GM19043 (cell line): Measurements from ENCODE around the gene RELCH.

Experiments
- ATAC-seq: cut with Tn5 transposase; IDR thresholded peaks from one replicate; pipeline ENCODE4 v1.9.1; 2021; ENCODE audit warnings: low read depth; ENCODE audit not compliant: unreplicated experiment

RELCH gene

DNA sequence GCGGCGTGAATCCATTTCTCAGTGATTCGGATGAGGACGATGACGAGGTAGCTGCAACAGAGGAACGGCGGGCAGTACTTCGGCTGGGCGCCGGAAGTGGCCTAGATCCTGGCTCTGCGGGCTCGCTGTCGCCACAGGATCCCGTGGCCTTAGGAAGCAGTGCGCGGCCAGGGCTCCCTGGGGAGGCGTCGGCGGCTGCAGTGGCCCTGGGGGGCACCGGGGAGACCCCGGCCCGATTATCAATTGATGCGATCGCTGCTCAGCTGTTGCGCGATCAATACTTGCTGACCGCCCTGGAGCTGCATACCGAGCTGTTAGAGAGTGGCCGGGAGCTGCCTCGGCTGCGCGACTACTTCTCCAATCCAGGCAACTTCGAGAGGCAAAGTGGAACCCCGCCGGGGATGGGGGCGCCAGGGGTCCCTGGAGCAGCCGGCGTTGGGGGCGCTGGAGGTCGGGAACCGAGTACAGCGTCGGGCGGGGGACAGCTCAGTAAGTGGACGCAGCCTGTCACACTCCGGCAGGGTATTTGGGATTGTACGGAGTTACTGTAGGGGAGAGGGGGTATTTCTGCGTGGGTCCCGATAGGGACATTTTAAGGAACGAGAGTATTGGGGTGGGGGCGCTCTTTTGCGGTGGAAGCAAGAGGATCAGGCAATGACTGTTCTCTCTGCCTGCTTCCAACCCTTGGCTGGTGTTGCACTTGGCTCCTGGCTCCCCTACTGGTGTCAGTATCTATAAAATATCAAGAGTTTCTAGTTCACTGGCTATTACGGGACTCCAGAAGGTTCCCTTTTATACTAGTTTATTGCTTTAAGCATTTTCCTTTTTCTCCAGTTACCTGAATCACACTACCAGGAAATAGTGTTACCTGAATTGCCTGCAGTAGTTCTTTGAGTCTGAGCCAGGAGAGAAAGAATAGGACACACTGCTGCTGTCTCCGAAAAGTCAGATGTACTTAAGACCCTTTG lies 772 bp downstream of the RELCH start:
- ATAC-seq, result no peak

DNA sequence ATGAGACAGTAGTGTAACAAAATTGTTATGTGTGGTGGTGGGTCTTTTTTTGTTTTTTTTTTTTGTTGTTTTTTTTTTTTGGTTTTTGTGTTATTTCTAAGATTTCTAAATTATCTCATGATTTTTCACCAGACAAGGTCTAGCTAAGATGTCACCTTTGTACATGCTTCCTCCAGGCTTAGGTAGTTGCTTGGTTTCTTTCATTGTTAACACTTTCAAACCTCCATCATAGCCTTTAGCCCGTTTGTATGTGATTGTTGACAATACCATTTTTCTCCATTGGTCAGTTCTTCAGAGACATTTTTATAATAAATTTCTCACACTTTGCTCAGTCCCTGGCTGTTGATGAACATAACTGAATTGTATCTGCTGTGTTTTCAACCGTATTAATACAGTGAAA lies 2.2 kb downstream of the RELCH start:
- no peak for ATAC-seq

DNA sequence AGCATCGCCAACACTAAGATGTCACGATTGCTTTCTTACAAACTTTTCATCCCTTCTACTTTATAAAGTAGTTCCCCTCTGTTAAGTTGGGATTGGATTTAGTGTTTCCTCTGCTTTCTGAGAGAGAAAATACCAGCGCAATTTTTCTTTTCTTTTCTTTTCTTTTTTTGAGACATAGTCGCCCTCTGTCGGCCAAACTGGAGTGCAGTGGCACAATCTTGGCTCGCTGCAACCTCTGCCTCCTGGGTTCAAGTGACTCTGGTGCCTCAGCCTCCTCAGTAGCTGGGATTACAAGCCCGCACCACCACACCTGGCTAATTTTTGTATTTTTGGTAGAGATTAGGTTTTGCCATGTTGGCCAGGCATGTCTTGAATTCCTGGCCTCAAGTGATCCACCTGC lies 9.0 kb downstream of the RELCH start:
- ATAC-seq, result no peak

DNA sequence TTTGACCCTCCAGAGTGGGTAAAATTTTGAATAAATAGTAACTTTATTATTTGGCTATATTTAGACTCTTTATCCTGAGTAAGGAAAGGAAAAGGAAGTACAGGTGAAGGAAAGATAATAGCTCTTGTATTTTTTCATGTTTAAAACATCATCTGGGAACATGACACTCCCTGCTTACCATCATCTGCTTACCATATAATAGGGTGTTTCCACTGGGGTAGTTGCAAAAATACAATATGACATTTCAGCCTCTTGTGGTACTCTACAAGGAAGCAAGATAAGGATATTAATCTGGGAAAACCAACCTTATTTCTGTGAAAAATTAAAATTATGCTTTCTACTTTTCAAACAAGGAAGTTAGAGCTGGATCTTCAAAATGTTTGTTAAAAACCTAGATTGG lies 9.9 kb downstream of the RELCH start:
- ATAC-seq, result no peak

DNA sequence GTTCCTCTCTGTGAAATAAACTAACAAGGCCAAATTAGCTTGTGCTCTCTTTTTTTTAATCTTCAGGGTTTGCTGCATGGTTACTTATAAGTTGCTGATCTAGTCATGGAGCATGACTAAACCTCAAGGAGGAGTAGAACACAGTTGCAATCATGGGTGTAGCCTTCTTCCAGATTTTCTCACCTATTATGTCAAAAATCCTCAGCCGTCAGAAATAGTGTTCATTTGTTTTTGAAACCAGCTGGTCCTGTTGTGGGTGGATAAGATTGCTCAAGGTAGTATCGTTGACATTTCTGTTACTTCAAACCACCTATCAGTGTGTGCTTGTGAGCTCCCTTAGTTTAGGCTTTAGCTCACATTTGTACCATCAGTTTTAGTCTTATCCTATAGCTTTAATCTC lies 11.2 kb downstream of the RELCH start:
- no peak for ATAC-seq

DNA sequence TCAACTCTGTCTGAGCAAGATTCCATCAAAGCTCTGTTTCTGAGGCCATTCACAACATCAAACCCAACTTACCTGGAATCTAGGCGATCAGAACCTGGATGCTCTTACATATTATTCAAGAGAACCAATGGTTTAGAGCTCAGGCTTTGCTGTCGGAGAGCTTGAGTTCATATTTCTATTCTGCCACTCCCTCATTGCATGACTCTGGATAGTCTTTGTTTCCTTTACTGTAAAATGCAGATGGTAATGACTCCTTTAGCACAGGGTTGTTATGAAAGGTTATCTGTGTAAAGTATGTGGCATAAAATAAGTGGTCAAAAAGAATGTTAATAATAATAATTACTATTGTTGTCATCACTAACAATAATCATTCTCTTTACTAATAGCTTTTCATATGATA lies 12.6 kb downstream of the RELCH start:
- no peak for ATAC-seq

DNA sequence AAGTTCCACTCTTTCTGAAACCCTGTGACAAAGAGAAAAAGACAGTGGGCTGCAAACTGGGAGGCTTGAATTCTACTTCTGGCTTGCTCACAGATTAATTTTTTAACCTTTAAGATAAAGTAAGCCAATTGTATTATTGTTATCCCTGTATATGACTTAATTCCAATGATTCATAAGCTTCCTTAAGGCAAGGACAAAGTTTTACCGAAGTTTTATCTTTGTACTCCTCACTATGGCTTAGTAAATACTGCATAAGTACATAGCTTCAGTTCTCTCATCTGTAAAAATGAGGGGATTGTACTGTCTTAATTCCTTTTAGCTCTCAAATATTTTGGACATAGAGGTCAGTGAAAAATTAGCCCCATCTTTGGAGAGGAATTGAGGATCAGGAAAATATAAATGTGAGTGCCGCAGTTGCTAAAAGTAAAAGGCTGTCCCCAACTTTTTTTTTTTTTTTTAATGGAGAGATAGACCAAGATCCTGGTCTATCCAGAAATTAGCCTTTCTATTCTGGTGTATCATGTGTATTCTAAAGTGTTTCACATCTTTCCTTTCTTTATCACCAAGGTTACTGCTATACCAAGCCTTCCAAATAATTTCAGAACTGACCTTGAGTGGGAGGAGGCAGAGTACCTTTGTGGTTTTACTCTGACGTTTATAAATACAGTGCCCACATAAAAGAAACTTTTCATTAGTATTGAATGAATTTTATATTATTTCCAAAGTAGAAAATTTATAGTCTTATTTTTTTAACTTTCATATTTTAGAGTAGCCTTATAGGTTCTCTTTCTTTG lies 13.3 kb downstream of the RELCH start:
- no peak for ATAC-seq

DNA sequence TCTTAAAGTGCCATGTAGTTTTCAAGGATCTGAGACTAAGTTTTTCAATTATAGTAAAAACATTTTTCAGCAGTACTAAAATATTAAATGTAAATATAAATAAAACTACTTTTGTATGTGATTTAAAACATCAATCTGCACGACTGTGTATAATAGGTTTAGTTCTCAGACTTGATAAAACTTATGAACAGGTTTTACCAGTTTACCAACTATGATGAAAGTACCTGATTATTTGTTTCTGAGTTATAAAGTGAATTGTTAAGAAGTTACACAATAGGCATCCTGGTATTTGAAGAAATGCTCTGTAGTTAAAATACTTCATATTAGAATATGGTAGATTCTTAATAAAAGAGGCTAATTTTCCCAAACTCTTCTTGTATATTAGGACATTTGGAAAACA lies 14.8 kb downstream of the RELCH start:
- no peak for ATAC-seq

DNA sequence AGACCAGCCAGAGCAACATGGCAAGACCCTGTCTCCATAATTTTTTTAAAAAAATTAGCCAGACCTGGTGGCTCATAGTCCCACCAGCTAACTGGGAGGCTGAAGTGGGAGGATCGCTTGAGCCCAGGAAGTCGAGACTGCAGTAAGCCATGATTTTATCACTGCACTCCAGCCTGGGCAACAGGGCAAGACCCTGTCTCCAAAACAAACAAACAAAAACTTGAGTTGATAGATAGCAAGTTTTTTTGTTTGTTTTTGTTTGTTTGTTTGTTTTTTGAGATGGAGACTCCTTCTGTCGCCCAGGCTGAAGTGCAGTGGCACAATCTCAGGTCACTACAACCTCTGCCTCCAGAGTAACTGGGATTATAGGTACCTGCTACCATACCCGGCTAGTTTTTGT lies 18.8 kb downstream of the RELCH start:
- no peak for ATAC-seq

DNA sequence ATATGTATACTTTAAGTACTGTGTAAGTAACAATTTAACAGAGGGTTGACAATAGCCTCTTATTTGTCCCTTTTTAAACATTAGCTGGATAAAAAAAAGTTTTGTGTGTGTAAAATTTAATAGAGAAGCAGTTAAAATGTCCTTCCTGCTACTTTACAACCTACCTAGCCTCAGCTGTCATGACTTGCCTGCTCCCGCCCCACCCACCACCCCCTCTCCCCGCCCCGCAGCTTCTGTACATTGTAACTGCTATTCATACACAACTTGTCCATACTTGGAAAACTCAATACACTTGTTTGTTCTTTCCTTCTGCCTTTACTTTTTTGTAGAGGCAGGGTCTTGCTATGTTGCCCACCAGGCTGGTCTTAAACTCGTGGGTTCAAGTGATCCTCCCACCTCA lies 19.5 kb downstream of the RELCH start:
- ATAC-seq, result no peak

DNA sequence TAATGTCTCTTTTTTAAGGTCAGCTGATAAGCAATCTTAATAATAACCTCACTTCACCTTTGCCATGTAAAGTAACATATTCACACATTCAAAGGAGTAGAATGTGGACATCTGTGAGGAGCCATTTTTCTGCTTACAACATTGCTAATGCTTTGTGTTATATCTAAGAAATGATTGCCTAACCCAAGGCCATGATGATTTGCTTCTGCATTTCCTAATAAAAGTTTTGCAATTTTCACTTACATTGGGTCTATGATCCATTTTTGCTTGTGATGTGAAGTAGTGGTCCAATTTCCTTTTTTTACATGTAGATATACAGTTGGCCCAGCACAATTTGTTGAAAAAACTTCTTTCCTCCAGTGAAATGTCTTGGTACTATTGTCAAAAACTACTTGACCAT lies 22.0 kb downstream of the RELCH start:
- no peak for ATAC-seq

DNA sequence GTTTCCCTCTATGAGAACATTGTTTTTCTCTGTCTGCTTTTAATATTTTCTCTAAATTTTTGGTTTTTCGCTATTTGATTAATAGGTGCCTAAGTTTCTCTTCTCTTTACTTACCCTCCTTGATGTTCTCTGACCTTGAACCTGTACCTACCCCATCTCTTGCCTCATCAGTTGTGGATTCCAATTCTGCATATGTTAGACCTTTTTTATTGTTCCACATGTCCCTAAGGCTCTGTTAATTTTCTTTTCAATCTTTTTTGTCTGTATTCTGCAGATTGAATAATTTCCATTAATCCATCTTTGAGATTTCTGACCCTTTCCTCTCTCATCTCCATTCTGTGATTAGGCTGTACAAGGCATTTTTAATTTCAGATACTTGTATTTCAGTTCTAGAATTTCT lies 23.1 kb downstream of the RELCH start:
- no peak for ATAC-seq

DNA sequence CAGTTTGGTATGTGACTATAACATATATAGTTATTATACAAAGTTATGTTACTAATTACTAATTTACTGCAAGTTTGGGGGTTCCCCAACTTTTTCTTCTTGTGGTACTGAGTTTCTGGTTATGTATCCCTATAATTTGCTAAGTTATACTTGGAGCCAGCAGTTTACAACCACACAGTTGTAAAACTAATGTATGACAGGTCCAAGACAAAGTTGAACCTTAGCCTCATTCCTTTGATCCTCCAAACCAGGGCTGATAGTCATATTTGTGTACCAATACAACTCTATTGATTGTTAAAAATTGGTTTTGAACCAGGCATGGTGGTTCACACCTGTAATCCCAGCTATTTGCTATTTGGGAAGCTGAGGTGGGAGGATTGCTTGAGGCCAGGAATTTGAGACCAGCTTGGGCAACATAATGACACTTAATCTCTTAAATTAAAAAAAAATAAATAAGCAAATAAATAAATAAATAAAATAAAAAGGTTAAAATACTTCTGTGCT lies 24.3 kb downstream of the RELCH start:
- no peak for ATAC-seq

DNA sequence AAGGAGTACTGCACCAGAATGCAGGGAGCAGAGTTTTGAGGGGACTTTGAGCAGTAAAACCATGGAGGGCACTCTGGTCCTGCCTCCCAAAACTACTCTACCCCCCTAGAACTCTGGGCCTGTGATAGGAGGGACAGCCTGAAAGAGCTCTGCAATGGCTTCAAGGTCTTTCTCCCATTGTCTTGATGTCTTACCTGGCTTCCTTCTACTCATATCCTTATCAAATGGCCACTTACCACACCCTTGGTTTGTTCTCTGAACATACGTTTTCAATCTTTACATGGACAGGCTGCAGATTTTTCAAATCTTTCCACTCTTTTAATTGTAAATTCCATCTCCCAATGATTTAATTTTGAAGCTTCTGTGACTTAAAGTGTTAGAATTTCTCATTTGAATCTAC lies 27.7 kb downstream of the RELCH start:
- ATAC-seq, result no peak

DNA sequence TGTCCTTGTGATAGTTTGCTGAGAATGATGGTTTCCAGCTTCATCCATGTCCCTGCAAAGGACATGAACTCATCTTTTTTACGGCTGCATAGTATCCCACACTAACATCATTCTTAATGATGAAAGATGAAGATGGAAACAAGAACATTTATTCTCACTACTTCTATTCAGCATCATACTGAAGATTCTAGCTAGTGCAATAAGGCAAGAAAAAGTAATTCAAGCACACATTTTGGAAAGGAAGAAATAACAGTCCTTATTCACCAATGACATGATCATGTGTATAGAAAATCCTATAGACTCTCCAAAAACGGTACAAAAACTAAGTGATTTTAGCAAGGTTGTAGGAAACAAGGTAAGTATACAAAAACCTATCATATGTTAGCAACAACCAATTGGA lies 37.2 kb downstream of the RELCH start:
- no peak for ATAC-seq

DNA sequence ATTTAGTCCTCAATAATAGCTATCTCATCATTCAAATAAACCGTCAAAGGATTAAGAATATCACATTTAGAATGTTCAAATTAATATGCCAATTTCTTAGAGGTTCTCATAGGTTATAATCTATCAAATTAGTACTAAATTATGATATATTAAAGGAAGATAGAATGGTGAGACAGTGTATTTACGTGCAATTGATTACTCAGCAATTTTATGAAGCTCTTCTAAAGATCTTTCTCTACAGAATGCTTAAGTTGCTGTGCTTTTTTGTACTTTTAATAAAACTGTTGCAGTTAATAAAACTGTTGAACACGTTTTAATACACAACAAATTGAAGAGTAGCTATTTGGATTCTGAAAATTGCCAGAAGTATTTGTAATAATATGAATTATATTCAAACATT lies 39.0 kb downstream of the RELCH start:
- ATAC-seq, result no peak

DNA sequence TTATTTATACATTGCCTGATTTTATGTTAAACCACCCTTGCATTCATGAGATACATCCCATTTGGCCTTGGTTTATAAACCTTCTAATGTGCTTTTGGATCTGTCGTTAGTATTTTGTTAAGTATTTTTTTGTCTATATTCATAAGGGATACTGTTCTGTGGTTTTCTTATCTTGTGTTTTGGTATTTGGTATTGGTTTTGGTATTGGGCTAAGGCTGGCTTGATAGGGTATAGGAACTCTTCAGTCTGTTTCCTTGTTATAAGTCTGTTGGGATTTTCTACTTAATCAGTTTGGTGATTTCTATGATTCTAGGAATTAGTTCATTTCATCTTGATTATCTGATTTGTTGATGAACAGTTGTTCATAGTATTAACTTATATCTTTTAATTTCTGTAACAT lies 49.2 kb downstream of the RELCH start:
- no peak for ATAC-seq

DNA sequence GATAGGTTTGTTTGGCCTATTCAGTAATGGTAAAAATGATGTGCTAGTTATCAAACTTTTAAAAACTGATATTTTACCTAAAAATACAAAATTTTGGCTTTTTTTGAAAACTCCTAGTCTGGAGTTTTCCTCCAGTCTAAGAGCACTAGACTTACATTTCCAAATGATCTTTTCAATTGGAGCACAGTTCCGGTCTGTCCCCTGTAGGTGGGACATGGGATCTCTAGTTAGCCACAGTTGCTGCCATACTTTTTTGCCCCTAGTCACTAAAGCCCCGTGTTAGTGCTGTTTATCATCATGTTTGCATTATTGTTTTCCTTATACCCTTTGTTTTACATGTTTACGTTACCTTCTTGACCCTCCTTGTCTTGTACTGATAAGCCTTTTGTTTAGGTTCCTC lies 52.4 kb downstream of the RELCH start:
- no peak for ATAC-seq

DNA sequence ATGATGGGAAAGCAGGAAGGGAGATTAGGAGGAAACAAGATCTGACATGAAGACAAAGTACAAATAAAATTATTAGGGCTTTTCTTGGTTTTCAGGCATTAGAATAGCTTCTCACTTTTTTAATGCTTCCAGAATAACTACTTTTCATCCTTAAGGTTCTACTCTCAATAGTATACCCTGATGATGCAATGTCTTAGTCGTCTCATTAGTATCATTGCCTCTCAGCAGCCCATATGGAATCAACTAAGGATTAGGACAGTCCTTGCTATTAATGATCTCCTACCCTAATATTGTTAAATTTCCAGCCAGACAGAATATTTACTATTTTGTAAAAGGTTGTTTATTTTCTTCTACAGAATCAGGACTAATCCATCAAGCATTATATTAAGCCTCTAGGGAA lies 55.9 kb downstream of the RELCH start:
- no peak for ATAC-seq

DNA sequence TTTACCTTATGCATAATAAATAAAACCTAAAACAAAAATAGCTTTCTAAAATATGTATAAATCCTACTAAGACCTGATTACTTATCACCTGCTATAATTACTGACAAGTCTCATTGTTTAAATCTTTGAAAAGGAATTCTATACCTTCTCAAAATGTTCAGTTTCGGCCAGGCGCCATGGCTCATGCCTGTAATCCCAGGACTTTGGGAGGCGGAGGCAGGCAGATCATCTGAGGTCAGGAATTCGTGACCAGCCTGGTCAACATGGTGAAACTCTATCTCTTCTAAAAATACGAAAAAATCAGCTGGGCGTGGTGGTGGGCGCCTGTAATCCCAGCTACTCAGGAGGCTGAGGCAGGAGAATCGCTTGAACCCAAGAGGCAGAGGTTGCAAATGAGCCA lies 58.1 kb downstream of the RELCH start:
- ATAC-seq, result no peak

DNA sequence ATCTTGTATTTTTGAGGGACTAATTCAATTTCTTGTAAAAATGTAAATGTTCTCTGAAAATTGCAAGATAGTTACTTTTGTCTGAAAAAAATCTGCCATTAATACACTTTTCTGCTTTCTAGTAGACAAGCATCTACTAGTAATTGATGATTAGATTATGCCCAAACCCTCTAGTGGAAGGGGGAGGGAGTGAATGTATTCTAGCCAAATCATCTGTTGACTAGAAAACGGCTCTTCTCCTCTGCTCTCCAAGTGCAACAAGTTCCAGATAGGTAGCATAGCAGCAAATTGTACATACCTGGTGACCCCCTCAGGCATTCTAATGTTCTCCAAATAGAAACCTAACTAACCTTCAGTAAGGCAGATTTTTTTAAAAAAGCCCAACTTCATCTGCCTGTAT lies 58.6 kb downstream of the RELCH start:
- no peak for ATAC-seq

DNA sequence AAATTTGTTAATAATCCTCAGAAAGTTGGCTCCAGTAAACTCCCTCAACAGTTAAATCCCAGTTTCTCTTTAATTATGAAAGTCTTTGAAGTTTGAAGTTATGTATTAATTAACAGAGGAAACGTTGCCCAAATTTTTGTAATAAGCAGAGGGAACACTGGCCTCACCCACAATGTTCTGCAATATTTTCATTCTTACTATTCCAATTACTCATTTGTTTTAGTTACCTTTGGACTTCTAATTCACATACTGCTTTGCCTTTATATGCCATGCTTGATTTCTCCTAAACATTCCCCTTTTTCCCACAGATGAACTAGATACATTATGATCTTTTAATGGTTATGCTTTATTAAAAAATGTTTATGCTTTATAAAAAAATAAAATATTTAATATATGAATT lies 61.3 kb downstream of the RELCH start:
- ATAC-seq, result no peak
